ENCODE measurements around the gene HDAC1.

Gene HDAC1

DNA sequence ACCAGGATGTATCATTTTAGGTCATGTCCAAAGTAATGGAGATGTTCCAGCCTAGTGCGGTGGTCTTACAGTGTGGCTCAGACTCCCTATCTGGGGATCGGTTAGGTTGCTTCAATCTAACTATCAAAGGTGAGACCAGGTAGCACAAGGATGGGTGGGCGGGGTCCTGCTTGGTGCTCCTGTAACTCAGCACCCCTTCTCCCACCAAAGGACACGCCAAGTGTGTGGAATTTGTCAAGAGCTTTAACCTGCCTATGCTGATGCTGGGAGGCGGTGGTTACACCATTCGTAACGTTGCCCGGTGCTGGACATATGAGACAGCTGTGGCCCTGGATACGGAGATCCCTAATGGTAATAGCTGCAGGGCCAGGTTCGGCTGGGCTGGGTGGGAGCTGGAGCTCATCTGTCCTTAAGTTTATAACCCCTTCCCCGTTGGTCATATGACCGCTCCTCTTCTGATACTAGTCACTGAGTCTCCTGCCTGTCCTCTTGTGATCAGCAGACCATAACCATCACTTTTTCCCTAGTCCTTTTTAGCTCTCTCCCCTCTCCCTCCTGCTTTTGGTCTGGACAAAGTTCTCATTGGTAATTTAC, 38.8 kb downstream of the HDAC1 start:
- DNase-seq = no peak

DNA sequence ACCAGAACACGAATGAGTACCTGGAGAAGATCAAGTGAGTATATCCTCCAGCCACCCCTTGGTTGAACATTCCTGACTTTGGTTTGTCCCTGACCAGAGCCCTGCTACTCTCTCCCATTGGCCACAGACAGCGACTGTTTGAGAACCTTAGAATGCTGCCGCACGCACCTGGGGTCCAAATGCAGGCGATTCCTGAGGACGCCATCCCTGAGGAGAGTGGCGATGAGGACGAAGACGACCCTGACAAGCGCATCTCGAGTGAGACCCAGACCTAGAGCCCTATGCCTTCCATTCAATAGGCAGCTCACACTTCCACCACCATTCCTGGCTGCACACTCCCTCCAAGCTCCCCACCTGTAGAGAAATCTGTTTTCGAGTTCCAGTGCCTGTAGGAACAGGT, 39.7 kb downstream of the HDAC1 start:
- DNase-seq = no peak

- no peak for DNase-seq
Measured at GRCh38 chr1:32332290-32333079, 40.6 kb downstream of the HDAC1 start.

DNA sequence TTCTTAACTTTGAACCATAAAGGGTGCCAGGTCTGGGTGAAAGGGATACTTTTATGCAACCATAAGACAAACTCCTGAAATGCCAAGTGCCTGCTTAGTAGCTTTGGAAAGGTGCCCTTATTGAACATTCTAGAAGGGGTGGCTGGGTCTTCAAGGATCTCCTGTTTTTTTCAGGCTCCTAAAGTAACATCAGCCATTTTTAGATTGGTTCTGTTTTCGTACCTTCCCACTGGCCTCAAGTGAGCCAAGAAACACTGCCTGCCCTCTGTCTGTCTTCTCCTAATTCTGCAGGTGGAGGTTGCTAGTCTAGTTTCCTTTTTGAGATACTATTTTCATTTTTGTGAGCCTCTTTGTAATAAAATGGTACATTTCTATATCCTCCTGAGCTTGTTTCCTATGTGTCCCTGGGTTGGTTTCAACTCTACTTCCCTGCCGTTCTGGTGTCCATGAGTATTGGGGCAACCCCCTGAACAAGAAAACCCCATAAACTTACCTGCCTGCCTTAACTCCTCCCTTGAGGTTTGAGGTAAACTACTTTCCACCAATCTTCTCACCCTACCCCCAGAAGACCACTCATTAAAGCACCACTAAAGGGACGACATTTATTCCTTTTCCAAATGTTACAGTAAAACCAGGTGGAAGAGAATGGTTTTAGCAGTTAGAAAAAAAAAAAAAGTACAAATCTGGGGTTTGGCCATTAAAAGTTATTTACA, 41.5 kb downstream of the HDAC1 start:
- no peak for DNase-seq

DNA sequence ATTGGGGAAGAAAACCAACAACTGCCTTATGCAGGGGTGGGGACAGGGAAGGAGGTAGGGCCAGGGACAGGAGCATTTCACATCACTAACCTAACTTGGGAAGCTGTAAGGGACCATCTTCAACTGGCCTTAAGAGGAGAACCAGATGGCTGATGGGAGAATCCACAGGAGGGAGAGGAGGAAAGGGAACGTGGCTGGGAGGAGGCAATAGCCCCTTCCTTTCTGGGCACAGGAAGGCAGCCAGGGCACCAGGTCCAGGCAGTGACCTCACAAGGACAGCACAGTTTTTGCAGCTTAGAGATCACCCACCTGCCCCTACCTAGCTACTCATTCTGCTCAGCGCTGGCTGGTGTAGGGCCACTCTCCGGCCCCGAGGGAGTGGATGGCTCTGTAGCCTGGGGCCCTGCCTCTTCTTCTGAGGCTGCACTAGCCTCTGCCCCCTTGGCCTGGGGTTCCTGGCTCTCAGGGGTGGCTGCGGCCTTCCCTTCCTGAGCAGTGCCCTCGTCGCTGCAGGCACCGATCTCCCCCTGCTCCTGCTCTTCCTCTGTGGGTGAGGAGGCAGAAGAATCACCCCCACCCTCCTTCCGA, 42.5 kb downstream of the HDAC1 start:
- no peak for DNase-seq

DNA sequence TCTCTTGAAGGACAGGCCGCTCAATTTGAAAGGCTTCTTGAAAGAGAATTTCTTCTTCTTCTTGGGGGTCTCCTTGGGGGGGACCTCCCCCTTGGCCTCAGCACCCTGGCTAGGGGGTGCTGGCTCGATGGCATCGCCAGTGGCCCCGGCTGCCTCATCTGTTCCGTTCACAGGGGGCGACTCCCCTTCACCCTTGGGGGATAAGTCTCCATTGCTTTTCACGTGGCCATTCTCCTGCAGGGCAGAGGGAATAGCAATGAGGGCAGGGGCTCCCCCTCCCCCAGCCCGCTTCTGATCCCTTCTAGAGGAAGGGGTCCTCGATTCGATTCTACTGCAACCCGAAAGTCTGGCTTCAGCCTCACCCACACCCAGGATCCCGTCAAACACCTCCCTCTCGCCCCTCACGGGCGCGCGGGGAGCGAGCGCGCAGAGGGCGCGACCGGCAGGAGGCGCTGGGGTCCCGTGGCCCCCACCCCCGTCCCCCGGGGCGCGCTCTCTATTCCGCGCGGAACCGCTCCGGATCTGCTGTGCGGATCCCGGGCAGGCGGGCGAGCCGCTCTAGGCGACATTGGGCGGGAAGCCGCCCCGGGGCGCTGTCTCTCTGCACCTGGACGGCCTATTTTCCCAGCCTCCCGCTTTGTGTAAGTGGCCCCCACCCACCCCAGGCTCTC, 43.1 kb downstream of the HDAC1 start:
- peak; percentile 46 for DNase-seq

- DNase-seq = no peak
Measured at GRCh38 chr1:32335535-32335789, 43.6 kb downstream of the HDAC1 start.

DNA sequence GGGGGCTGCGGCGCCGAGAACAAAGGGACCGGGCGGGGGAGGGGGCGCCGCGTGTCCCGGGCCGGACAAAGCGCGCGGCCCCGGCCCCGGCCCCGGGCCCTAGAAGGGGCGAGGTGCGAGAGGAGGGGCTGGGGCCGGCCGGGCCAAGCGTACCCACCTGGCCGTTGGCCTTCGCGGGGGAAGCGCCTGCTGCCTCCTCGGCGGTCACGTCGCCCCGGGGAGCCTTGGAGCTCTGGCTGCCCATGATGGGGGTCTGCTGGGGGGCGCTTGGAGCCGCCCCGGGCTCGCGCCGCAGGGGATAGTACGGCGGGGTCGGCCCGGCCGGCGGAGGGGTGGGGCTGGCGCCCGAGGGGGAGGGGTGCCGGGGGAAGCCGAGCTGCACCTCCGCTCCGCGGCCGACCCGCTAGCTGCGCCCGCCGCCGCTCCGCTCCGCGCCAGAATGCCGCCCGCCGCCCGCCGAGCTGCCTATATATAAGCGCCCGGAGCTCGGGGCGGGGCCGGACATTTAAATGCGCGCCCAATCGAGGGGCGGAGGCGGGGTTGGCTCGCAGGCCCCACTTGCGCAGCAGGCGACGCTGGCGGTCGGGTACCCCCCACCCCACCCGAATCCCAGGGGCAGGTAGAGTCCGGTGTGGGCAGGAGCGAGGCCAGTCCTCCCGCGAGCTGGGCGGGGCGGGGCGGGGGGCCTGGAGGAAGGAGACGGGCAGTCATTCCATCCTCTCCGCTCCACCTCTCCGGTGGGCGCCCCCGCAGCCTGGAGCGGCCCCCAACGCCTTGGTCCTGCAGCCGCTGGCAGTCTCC, 44.1 kb downstream of the HDAC1 start, which contains the start of gene MARCKSL1:
Gene MARCKSL1, minus strand, starts transcription at position 444 of the 801 bp plus-strand sequence. Its CDS starts 200 bp downstream, at position 244.
- peak; percentile 67 for DNase-seq

GRCh38 chr1:32336591-32336932, 44.7 kb downstream of the HDAC1 start:
- DNase-seq = no peak

DNA sequence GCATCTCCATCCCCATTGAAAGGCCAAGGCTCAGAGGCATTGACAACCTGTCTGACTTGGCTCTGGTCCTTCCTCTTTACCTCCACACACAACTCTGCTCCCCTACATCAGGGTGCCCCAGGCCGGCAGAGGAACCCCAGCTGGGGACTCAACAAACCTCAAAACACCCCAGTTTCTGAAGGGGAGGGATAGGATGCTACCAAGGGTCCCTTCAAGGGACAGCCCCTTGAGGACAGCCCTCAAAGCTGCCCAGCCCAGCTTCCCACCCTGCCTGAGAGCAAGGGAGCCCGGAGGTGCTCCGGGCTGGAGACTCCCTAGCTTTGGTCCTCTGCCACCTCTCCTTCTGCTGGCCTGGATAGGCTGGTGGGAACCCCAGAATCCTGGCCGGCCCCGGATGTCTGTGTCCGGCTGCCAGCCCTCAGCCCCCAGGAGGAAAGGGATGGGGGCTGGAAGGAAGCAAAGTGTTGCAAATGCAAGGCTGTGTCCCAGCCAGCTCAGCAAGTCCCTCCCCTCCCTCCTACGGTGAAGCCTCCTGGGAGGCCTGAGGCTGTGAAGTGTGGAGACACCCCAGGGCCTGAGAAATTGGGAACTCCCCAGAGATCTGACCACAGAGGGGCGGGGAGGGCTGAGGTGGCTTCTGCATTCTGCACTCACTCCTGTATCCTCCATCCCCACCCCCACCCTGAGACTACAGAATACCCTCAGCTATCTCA, 45.2 kb downstream of the HDAC1 start:
- DNase-seq = peak; percentile 68

GRCh38 chr1:32337855-32338636, 46.2 kb downstream of the HDAC1 start:
- DNase-seq = no peak

DNA sequence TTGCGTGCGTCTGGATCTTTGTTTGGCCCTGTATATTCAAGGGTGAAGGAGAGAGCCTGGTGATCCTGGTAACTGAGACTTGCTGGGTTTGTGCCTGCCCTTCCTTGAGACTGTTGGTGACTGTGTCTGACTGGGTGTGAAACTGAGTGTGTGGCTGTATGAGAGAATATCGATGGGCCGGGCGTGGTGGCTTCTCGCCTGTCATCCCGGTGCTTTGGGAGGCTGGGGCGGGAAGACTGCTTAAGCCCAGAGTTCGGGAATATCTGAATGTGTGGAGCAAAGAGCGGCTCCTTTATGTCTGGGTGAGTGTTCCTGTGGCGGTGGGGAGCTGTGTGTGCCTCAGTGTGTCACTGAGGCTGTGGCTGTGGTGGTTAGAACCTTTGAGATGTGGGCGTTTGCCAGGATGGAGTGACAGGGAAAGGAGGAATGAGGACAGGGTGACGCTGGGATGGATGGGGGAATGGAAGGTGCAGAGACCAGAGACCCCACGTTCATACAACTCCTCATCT, 46.8 kb downstream of the HDAC1 start:
- DNase-seq = no peak

GRCh38 chr1:32339363-32339978, 47.6 kb downstream of the HDAC1 start:
- no peak for DNase-seq

GRCh38 chr1:32341186-32341757, 49.4 kb downstream of the HDAC1 start:
- DNase-seq = no peak

DNA sequence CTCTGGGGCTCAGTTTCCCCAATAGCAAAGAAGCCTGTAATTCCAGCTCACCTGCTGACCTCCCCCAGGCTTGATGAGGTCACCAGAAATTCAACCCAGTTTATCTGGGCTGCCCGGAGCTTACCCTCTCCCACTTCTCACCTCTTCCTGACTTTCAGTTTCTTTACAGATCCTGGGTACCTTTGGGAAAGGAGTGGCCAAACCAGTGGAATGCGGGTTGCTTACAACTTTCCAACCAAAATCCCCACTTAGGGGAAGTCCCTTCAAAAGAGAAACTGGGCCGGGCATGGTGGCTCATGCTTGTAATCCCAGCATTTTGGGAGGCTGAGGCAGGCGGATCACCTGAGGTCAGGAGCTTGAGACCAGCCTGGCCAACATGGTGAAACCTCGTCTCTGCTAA, 50.1 kb downstream of the HDAC1 start:
- no peak for DNase-seq

GRCh38 chr1:32342704-32343103, 50.8 kb downstream of the HDAC1 start:
- no peak for DNase-seq

DNA sequence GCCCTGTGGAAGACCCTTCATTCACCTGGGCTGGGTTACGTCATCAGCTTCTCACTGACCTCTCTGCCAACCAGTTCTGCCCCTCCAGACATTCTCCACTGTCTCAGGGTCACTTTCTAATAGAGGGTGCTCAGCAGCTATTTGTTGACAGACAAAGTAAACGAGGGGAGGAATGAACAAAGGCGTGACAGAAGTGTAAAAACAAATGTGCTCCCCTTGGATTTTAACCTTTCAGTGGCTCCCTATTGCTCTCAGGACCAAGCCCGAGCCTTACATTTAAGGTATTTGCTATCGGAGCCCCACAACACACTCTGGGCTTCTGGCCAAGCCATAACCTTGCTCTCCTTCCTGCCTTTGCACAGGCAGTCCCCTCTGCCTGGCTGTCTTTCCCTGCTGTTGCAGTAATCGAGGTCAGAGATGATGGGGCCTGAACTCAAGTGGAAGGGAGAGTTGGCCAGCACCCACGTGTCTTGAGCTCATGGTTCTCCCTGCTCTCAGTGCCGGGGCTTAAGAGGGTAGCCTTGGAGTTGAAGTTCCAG, 53.5 kb downstream of the HDAC1 start:
- peak; percentile 81 for DNase-seq

DNA sequence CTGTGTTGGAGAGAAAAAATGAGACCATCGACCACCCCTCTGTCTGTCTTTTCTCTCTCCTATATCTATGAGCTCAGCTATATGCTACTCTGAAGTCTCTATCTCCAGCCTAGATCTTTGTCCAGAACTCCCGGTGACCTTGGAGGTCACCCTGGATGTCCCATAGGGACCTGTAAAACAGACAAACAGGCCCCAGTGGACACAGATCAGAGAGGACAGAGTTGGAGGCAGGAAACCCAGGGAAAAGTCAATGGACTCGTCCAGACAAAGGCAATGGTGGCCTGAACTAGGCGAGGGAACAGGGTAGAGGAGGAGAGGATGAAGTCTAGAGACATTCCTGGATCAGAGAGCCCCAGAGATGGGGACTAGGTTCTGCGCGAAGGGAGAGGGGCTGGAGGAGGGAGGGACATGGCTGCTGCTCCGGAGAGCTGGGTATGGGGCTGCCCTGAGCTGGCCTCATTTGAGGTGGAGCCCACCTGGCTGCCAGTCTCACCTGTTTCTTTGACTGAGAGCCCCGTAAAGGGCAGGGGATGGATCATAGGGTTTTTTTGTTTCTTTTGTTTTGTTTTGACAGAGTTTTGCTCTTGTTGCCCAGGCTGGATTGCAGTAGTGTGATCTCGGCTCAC, 54.8 kb downstream of the HDAC1 start:
- DNase-seq = no peak

- DNase-seq = no peak
Measured at GRCh38 chr1:32349211-32349708, 57.4 kb downstream of the HDAC1 start.
